ENCODE results near the gene FAM135A.

GRCh38 chr6:70599187-70599586 lies 185.9 kb downstream of the FAM135A start:
- TF ChIP-seq CTCF (IDR thresholded peaks at IDR 0.05): no peak
- no peak for TF ChIP-seq POLR2A (IDR thresholded peaks at IDR 0.05)

Measured in testis (tissue), 2 donors.